DND-41 (cell line): Measurements from ENCODE around the gene TGM6.

ENCODE experiments used
- ATAC-seq: fragments of 200-7000 bp; cut with Tn5 transposase; 3 replicates; pipeline ENCODE4 v1.9.1; 2021; ENCODE audit warnings: low read depth; ENCODE audit not compliant: insufficient read depth
- DNase-seq: peaks from one replicate; pipeline ENCODE4 v3.0.0-alpha.2; 2020
- H2AFZ ChIP-seq: 2 replicates; pipeline ENCODE4 v1.6.0; 2012; ENCODE audit warnings: low read depth, low read length
- H3K27ac ChIP-seq: 2 replicates; pipeline ENCODE4 v1.5.1; 2012; ENCODE audit warnings: low read length, inconsistent platforms
- H3K27me3 ChIP-seq: fragments of 200-600 bp; sonication (generic); 2 replicates; pipeline ENCODE4 v1.6.0; 2012; ENCODE audit warnings: low read length, mild to moderate bottlenecking, inconsistent platforms; ENCODE audit not compliant: insufficient read depth, poor library complexity
- H3K36me3 ChIP-seq: 2 replicates; pipeline ENCODE4 v1.5.1; 2012; ENCODE audit warnings: low read length, inconsistent platforms; ENCODE audit not compliant: insufficient read depth
- H3K4me1 ChIP-seq: 2 replicates; pipeline ENCODE4 v1.5.1; 2012; ENCODE audit warnings: mild to moderate bottlenecking, low read length; ENCODE audit not compliant: insufficient read depth
- H3K4me2 ChIP-seq: 2 replicates; pipeline ENCODE4 v1.6.0; 2012; ENCODE audit warnings: mild to moderate bottlenecking, moderate library complexity, low read length, inconsistent platforms; ENCODE audit not compliant: insufficient read depth
- H3K4me3 ChIP-seq, 2 experiments: fragments of 200-600 bp in 1 of 2; shearing (Covaris generic) in 1 of 2; 2 replicates each; pipeline ENCODE4 v1.5.1; 2012 to 2016; ENCODE audit warnings: inconsistent platforms in 2 of 2, low read length in 2 of 2, mild to moderate bottlenecking in 2 of 2, low read depth in 1 of 2, moderate library complexity in 1 of 2
- H3K79me2 ChIP-seq: 2 replicates; pipeline ENCODE4 v1.6.0; 2012; ENCODE audit warnings: low read length, inconsistent platforms; ENCODE audit not compliant: insufficient read depth
- H3K9ac ChIP-seq: 2 replicates; pipeline ENCODE4 v1.6.0; 2012; ENCODE audit warnings: low read depth, mild to moderate bottlenecking, inconsistent platforms, low read length, moderate library complexity
- H3K9me3 ChIP-seq: 2 replicates; pipeline ENCODE4 v1.5.1; 2012; ENCODE audit warnings: low read length, moderate library complexity, mild to moderate bottlenecking, inconsistent platforms; ENCODE audit not compliant: insufficient read depth, severe bottlenecking
- H4K20me1 ChIP-seq: 2 replicates; pipeline ENCODE4 v1.6.0; 2012; ENCODE audit warnings: low read length; ENCODE audit not compliant: insufficient read depth
- CTCF ChIP-seq: IDR thresholded peaks from 2 replicates; pipeline ENCODE4 v1.5.1; 2012; ENCODE audit warnings: borderline replicate concordance, low read length, moderate library complexity, mild to moderate bottlenecking; ENCODE audit not compliant: poor library complexity, severe bottlenecking; ENCODE audit errors: extremely low read depth
- EZH2 ChIP-seq: IDR thresholded peaks from 3 replicates; pipeline ENCODE4 v1.6.1; 2012; ENCODE audit warnings: borderline replicate concordance, low read depth, mild to moderate bottlenecking, moderate library complexity, low read length, inconsistent platforms; ENCODE audit not compliant: severe bottlenecking

TGM6 gene

GRCh38 chr20:2379511-2380229 is 1.0 kb upstream of the TGM6 start:
- H3K4me3 ChIP-seq, result no peak overlapping the region
- no peak overlapping the region for H2AFZ ChIP-seq
- no peak for TF ChIP-seq CTCF
- TF ChIP-seq EZH2, result no peak
- H3K9me3 ChIP-seq, result no peaks in the 10 kb centered on the region
- no peaks in the 10 kb centered on the region for H3K36me3 ChIP-seq
- H3K4me2 ChIP-seq, result peak overlapping the region; percentile 35; the same call in 1 of the 2 replicates
- H3K27ac ChIP-seq, result no peak overlapping the region
- H3K79me2 ChIP-seq, result no peaks in the 10 kb centered on the region
- H3K9ac ChIP-seq, result no peak overlapping the region
- ATAC-seq (peak; percentile 99), DNase-seq (peak; percentile 82)
- peaks cover 27% of the 10 kb centered on the region for H3K27me3 ChIP-seq
- H3K4me1 ChIP-seq, result peaks cover 18% of the 10 kb centered on the region
- peaks cover 28% of the 10 kb centered on the region for H4K20me1 ChIP-seq

GRCh38 chr20:2381303-2381702 is 602 bp downstream of the TGM6 start:
- Histone ChIP-seq H3K27me3 (peaks cover 24% of the 10 kb centered on the region), H3K4me3 (no peak overlapping the region), H2AFZ (no peak overlapping the region), H3K4me2 (no peak overlapping the region), H3K27ac (no peak overlapping the region), H4K20me1 (peaks cover 33% of the 10 kb centered on the region), H3K9ac (no peak overlapping the region), H3K9me3 (no peaks in the 10 kb centered on the region), H3K36me3 (no peaks in the 10 kb centered on the region), H3K79me2 (no peaks in the 10 kb centered on the region), H3K4me1 (peaks cover 18% of the 10 kb centered on the region)
- ATAC-seq, result no peak
- no peak for DNase-seq
- no peak for TF ChIP-seq CTCF
- TF ChIP-seq EZH2, result no peak

GRCh38 chr20:2382833-2383232 is 2.1 kb downstream of the TGM6 start:
- peaks cover 30% of the 10 kb centered on the region for H4K20me1 ChIP-seq
- no peak overlapping the region for H3K4me3 ChIP-seq
- peaks cover 3% of the 10 kb centered on the region for H3K9me3 ChIP-seq
- H3K4me1 ChIP-seq, result peaks cover 18% of the 10 kb centered on the region
- H3K4me2 ChIP-seq, result no peak overlapping the region
- no peak overlapping the region for H2AFZ ChIP-seq
- no peak overlapping the region for H3K27ac ChIP-seq
- TF ChIP-seq EZH2 (no peak), CTCF (no peak)
- H3K79me2 ChIP-seq, result no peaks in the 10 kb centered on the region
- H3K36me3 ChIP-seq, result no peaks in the 10 kb centered on the region
- H3K9ac ChIP-seq, result no peak overlapping the region
- ATAC-seq (no peak), DNase-seq (no peak)
- peaks cover 18% of the 10 kb centered on the region for H3K27me3 ChIP-seq
